K562 (cell line): ENCODE data around the gene HOXA13. TPM values are rescaled to one million over a fixed set of nuclear protein-coding genes. Genes with fewer than 3 reads are reported as not detected.

ENCODE experiments used
- ATAC-seq: fragments of 200-7000 bp; cut with Tn5 transposase; 3 replicates; pipeline ENCODE4 v1.9.1; 2020; ENCODE audit warnings: moderate library complexity
- BruUV-seq: library from RNA; stranded (reverse); fragments of 400-500 nt; replicated peaks from 2 replicates; lab custom pipeline; 2021; lab: Mats Ljungman, UMichigan
- CTCF ChIA-PET: fragments of 300-600 bp; formaldehyde crosslinking; extraction: SDS; loops from one replicate; lab custom pipeline; 2021; ENCODE audit warnings: low intra/inter-chr PET ratio; lab: Yijun Ruan, JAX
- POLR2A ChIA-PET: fragments of 300-600, 350-650 bp; sonication (Branson Sonifier 250); formaldehyde crosslinking; extraction: SDS; loops from one replicate; lab custom pipeline; 2021; ENCODE audit warnings: antibody characterized with exemption, inconsistent platforms; lab: Yijun Ruan, JAX
- DNase-seq, 4 experiments: peaks; one replicate each; pipeline versions ENCODE4 v3.0.0 to v3.0.0-alpha.2; 2011 to 2018; ENCODE audit warnings: low spot score in 3 of 4, mixed read lengths in 3 of 4; ENCODE audit errors: extremely low read depth in 1 of 4
- FAIRE-seq: peaks from 2 replicates; lab custom pipeline; 2011; peaks lifted over from hg19 to GRCh38; lab: Jason Lieb, UNC
- H2AFZ ChIP-seq: 2 replicates; pipeline ENCODE4 v1.6.0; 2011; ENCODE audit warnings: low read depth, low read length, control low read depth, inconsistent platforms
- H3K27ac ChIP-seq: fragments of 200-600 bp; 3 replicates; pipeline ENCODE4 v1.8.0; 2011; ENCODE audit warnings: low read depth, mild to moderate bottlenecking, control low read depth, inconsistent platforms, low read length, moderate library complexity, mixed read lengths; ENCODE audit errors: extremely low read depth
- H3K27me3 ChIP-seq, 2 experiments: fragments of 300-600 bp in 1 of 2; 2 replicates in 1 of 2; 3 replicates in 1 of 2; pipeline versions ENCODE4 v1.6.0 to v1.8.0; 2011; ENCODE audit warnings: inconsistent platforms in 2 of 2, low read length in 2 of 2, mild to moderate bottlenecking in 1 of 2, mixed read lengths in 1 of 2, moderate library complexity in 1 of 2; ENCODE audit not compliant: control insufficient read depth in 2 of 2, insufficient read depth in 2 of 2
- H3K36me3 ChIP-seq: fragments of 300-600 bp; 3 replicates; pipeline ENCODE4 v1.8.0; 2011; ENCODE audit warnings: mild to moderate bottlenecking, low read length, inconsistent platforms; ENCODE audit not compliant: control insufficient read depth, insufficient read depth
- H3K4me1 ChIP-seq, 2 experiments: fragments of 200-600 bp in 1 of 2; replicated peaks in 1 of 2; 2 replicates in 1 of 2; 3 replicates in 1 of 2; pipeline versions ENCODE4 v1.5.1 to v1.8.0; 2011; ENCODE audit warnings: inconsistent platforms in 2 of 2, low read length in 2 of 2, mild to moderate bottlenecking in 1 of 2, mixed read lengths in 1 of 2, moderate library complexity in 1 of 2; ENCODE audit not compliant: control insufficient read depth in 2 of 2, insufficient read depth in 2 of 2
- H3K4me2 ChIP-seq: 2 replicates; pipeline ENCODE4 v1.6.1; 2011; ENCODE audit warnings: low read length, control low read depth, inconsistent platforms, mixed read lengths; ENCODE audit not compliant: insufficient read depth
- H3K4me3 ChIP-seq: fragments of 200-600 bp; sonication (generic), shearing (Covaris generic); 2 replicates; pipeline ENCODE4 v1.5.1; 2016; ENCODE audit warnings: control low read depth, inconsistent platforms
- H3K79me2 ChIP-seq: fragments of 200-600 bp; 3 replicates; pipeline ENCODE4 v1.8.0; 2011; ENCODE audit warnings: low read length, inconsistent platforms; ENCODE audit not compliant: control insufficient read depth, insufficient read depth
- H3K9ac ChIP-seq, 2 experiments: 2 replicates each; pipeline versions ENCODE4 v1.6.0 to v1.6.1; 2011; ENCODE audit warnings: low read depth in 2 of 2, low read length in 2 of 2, control low read depth in 1 of 2, inconsistent platforms in 1 of 2, mild to moderate bottlenecking in 1 of 2, mixed read lengths in 1 of 2; ENCODE audit not compliant: insufficient read depth in 1 of 2
- H3K9me1 ChIP-seq: one replicate; pipeline ENCODE4 v1.6.0; 2011; ENCODE audit warnings: inconsistent platforms, mild to moderate bottlenecking, low read length, moderate library complexity; ENCODE audit not compliant: control insufficient read depth, insufficient read depth
- H3K9me3 ChIP-seq: replicated peaks from 2 replicates; pipeline ENCODE4 v1.5.1; 2011; ENCODE audit warnings: low read depth, low read length, inconsistent platforms; ENCODE audit not compliant: control insufficient read depth, insufficient read depth
- H4K20me1 ChIP-seq: replicated peaks from 2 replicates; pipeline ENCODE4 v1.6.1; 2011; ENCODE audit warnings: low read length, inconsistent platforms, mixed read lengths; ENCODE audit not compliant: control insufficient read depth, insufficient read depth
- CC2D1A ChIP-seq: fragments of 450-650 bp; IDR thresholded peaks from 2 replicates; pipeline ENCODE4 v1.6.1; 2017; ENCODE audit warnings: mild to moderate bottlenecking
- CTCF ChIP-seq, 3 experiments: IDR thresholded peaks in 2 of 3; conservative IDR thresholded peaks in 1 of 3; 2 replicates each; pipeline ENCODE4 v1.5.1; 2011 to 2012; ENCODE audit warnings: low read length in 3 of 3, mild to moderate bottlenecking in 3 of 3, control low read depth in 2 of 3, improper control_type of control experiment in 1 of 3, inconsistent platforms in 1 of 3, low read depth in 1 of 3, mixed read lengths in 1 of 3, moderate library complexity in 1 of 3; ENCODE audit not compliant: insufficient read depth in 2 of 3
- JUN ChIP-seq, 2 experiments: sonication (generic) in 1 of 2; formaldehyde crosslinking in 1 of 2; IDR thresholded peaks; 2 replicates each; pipeline versions ENCODE4 v1.6.1 to v1.8.0; 2012 to 2022; ENCODE audit warnings: borderline replicate concordance in 2 of 2, mild to moderate bottlenecking in 2 of 2, improper control_type of control experiment in 1 of 2, low read depth in 1 of 2, low read length in 1 of 2, missing genetic modification reagents in 1 of 2
- MEIS2 ChIP-seq: fragments of 450-650 bp; IDR thresholded peaks from 2 replicates; pipeline ENCODE4 v1.6.1; 2014; ENCODE audit warnings: mild to moderate bottlenecking; ENCODE audit not compliant: partially characterized antibody
- MYBL2 ChIP-seq, 2 experiments: fragments of 450-650 bp in 1 of 2; sonication (generic) in 1 of 2; formaldehyde crosslinking in 1 of 2; IDR thresholded peaks; 2 replicates each; pipeline versions ENCODE4 v1.6.1 to v1.8.1; 2017 to 2022; ENCODE audit warnings: borderline replicate concordance in 1 of 2, inconsistent platforms in 1 of 2, low read depth in 1 of 2, mild to moderate bottlenecking in 1 of 2, missing genetic modification reagents in 1 of 2, moderate library complexity in 1 of 2
- RAD21 ChIP-seq, 2 experiments: fragments of 250-450 bp in 1 of 2; fragments of 450-650 bp in 1 of 2; sonication (Bioruptor Pico) in 1 of 2; formaldehyde crosslinking in 1 of 2; IDR thresholded peaks in 1 of 2; conservative IDR thresholded peaks in 1 of 2; 2 replicates each; pipeline versions ENCODE4 v1.4.0 to v1.8.0; 2020 to 2022; ENCODE audit warnings: mild to moderate bottlenecking in 2 of 2, moderate library complexity in 1 of 2
- SMC3 ChIP-seq: conservative IDR thresholded peaks from 2 replicates; pipeline ENCODE4 v1.6.1; 2011; ENCODE audit warnings: low read depth, low read length, improper control_type of control experiment; ENCODE audit not compliant: insufficient read depth
- ZFPM2 ChIP-seq: fragments of 250-450 bp; sonication (Bioruptor Pico); IDR thresholded peaks from 2 replicates; pipeline ENCODE4 v1.5.1; 2022; ENCODE audit warnings: mild to moderate bottlenecking
- ZNF253 ChIP-seq: fragments of 250-450 bp; sonication (Bioruptor Pico); conservative IDR thresholded peaks from 2 replicates; pipeline ENCODE4 v1.6.1; 2021; ENCODE audit warnings: mild to moderate bottlenecking
- WGBS: fragments of 100-300 bp; shearing (Covaris generic); methylation state at CpG from one replicate; pipeline ENCODE4 v1.1.6; 2016; ENCODE audit warnings: low coverage, mixed read lengths; ENCODE audit not compliant: insufficient coverage; ENCODE audit errors: missing lambda C conversion rate; 5-methylcytosine and 5-hydroxymethylcytosine counted together
- in situ Hi-C: fragments of 300-500 bp; cut with MboI; formaldehyde crosslinking; loops from 4 replicates; pipeline ENCODE4 v1.15.0; 2018; ENCODE audit warnings: inconsistent platforms, mixed read lengths
- intact Hi-C: fragments of 100-400 bp; cut with micrococcal nuclease; formaldehyde crosslinking; loops from 2 replicates; pipeline ENCODE4 v1.14.2; 2022
- polyA plus RNA-seq, 8 experiments: library from polyadenylated mRNA; depleted of rRNA in 4 of 8; stranded (reverse) in 5 of 8; unstranded in 3 of 8; fragments of >200 nt; fragmentation: Nextera tagmentation in 2 of 8; fragmentation: Illumina TruSeq in 1 of 8; extraction: Ambion mirVana in 2 of 8; extraction: Trizol in 1 of 8; gene quantifications; 2 replicates each; pipeline versions ENCODE4 v1.2.1 to v1.2.3, GENCODE V29; 2011 to 2014; ENCODE audit warnings: inconsistent platforms in 1 of 8, missing spikeins in 1 of 8
- total RNA-seq, 7 experiments: library from RNA; depleted of rRNA in 6 of 7; stranded (reverse); fragments of >200 nt in 6 of 7; fragmentation: Illumina TruSeq in 2 of 7; extraction: Trizol in 2 of 7; gene quantifications; 2 replicates each; pipeline versions ENCODE4 v1.2.1 to v1.2.3, GENCODE V29; 2011 to 2021; ENCODE audit warnings: low replicate concordance in 1 of 7
- TF ChIP-seq, protein P1 (sequence below): fragments of 450-650 bp; formaldehyde crosslinking; IDR thresholded peaks from 2 replicates; pipeline ENCODE4 v1.4.0; 2020; ENCODE audit warnings: mild to moderate bottlenecking, moderate library complexity

Gene HOXA13
- total and polyA plus RNA-seq, 9 of the 15 experiments (the other 6 are each of a cell fraction or from before 2014, with no cell fraction given) = not detected

DNA sequence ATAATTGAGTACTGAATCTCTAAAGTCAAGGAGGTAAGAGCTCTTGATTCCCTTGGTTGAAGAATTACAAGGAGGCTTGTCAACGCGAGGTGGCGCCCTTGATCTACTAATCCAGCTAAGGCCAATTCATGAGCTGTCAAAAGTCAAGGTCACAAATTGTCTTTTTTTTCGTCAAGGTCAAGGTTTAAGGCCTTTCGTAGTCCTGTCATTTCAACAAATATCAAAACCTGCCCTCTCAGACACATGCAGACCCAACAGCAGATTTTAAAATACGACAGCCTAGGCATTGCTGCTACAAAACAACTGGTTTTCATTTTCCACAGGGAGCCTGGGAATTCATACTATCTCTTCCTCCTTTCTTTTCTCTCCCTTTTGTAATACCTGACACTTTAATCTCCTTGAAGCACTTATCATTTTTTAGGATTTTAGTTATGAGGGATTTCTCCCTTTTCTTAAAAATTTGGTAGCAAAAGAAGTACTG is 3.6 kb downstream of the HOXA13 start:
- FAIRE-seq (peak; percentile 97), DNase-seq (peak; percentile 65 to 77 (median 70)), ATAC-seq (peak; percentile 73)
- WGBS = under 1% methylated on average over 6 of the region's 6 CpGs
- H3K27me3 ChIP-seq = peaks cover 23 to 49% of the 10 kb centered on the region in 2 experiments
- H4K20me1 ChIP-seq = no peaks in the 10 kb centered on the region
- CTCF ChIA-PET = interaction anchor here (0.5 to 2.8 kb wide), 7 partner anchors 380 to 824 kb away, joined by 3 to 25 read pairs (median 4); no protein-coding TSS in a partner anchor
- no peaks in the 10 kb centered on the region for H3K36me3 ChIP-seq
- peaks cover 0 to 20% of the 10 kb centered on the region in 2 experiments; a peak in 1 of 5 replicates for H3K4me1 ChIP-seq
- no peak overlapping the region for H2AFZ ChIP-seq
- no peaks in the 10 kb centered on the region for H3K9me3 ChIP-seq
- intact Hi-C loops = loop anchor here (1.0 to 5.0 kb wide), 5 partner anchors 381 to 896 kb away; no protein-coding TSS in a partner anchor
- H3K9ac ChIP-seq = no peak overlapping the region
- no peak overlapping the region for H3K27ac ChIP-seq
- no TSS peak for BruUV-seq
- H3K4me3 ChIP-seq = no peak overlapping the region
- in situ Hi-C loops = no loop called here
- no peaks in the 10 kb centered on the region for H3K79me2 ChIP-seq
- no peak overlapping the region for H3K4me2 ChIP-seq
- POLR2A ChIA-PET = interaction anchor here (0.7 kb wide), 1 partner anchor 9 kb away, joined by 6 read pairs; no protein-coding TSS in a partner anchor
- no peaks in the 10 kb centered on the region for H3K9me1 ChIP-seq
- TF ChIP-seq CC2D1A (peak; percentile 59; the same call in 1 of the 2 replicates), ZNF253 (CRISPR knock-in tag) (no peak), JUN (IDR thresholded peaks at IDR 0.05; ENCODE audit: borderline replicate concordance, low read depth, low read length) (no peak), JUN (CRISPR knock-in tag; IDR thresholded peaks at IDR 0.05; ENCODE audit: borderline replicate concordance) (no peak), MEIS2 (peak; percentile 43), CTCF (IDR thresholded peaks at IDR 0.05 in 2 of 3, conservative IDR thresholded peaks at IDR 0.05 in 1 of 3; ENCODE audit: insufficient read depth in 2 of 3, low read depth in 1 of 3, low read length in 3 of 3) (peak; percentile 66 to 84 (median 76)), MYBL2 (IDR thresholded peaks at IDR 0.05; ENCODE audit: low read depth) (no peak), MYBL2 (CRISPR knock-in tag; IDR thresholded peaks at IDR 0.05; ENCODE audit: borderline replicate concordance) (no peak), SMC3 (peak; percentile 91), RAD21 (CRISPR knock-in tag; conservative IDR thresholded peaks at IDR 0.05 in 1 of 2, IDR thresholded peaks at IDR 0.05 in 1 of 2) (peak; percentile 89 to 93), ZFPM2 (CRISPR knock-in tag) (no peak)
- TF ChIP-seq, protein P1, sequence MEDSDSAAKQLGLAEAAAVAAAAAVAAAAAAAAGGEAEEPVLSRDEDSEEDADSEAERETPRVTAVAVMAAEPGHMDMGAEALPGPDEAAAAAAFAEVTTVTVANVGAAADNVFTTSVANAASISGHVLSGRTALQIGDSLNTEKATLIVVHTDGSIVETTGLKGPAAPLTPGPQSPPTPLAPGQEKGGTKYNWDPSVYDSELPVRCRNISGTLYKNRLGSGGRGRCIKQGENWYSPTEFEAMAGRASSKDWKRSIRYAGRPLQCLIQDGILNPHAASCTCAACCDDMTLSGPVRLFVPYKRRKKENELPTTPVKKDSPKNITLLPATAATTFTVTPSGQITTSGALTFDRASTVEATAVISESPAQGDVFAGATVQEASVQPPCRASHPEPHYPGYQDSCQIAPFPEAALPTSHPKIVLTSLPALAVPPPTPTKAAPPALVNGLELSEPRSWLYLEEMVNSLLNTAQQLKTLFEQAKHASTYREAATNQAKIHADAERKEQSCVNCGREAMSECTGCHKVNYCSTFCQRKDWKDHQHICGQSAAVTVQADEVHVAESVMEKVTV = peak; percentile 77; the same call in 1 of the 2 replicates
